SKM-1 treated with dmso at 0.1 percent for 144 hours (cell line): ENCODE measurements around the gene DMD.

ENCODE experiments used
- DNase-seq: peaks from one replicate; lab custom pipeline; 2025; ENCODE audit not compliant: unreplicated experiment; lab: John Stamatoyannopoulos, UW

Gene DMD

GRCh38 chrX:31796624-31797023 is 1414.7 kb downstream of the DMD start:
- DNase-seq: no peak

- no peak for DNase-seq
Observed at GRCh38 chrX:31747411-31747810, 1463.9 kb downstream of the DMD start.

- DNase-seq: no peak
Observed at GRCh38 chrX:31743004-31743403, 1468.3 kb downstream of the DMD start.

- DNase-seq: no peak
Observed at GRCh38 chrX:31717474-31717873, 1493.9 kb downstream of the DMD start.

- DNase-seq: no peak
Observed at GRCh38 chrX:31715675-31716074, 1495.7 kb downstream of the DMD start.

GRCh38 chrX:31714797-31715196 is 1496.6 kb downstream of the DMD start:
- DNase-seq: no peak

- DNase-seq: no peak
Observed at GRCh38 chrX:31713120-31713519, 1498.2 kb downstream of the DMD start.

GRCh38 chrX:31711166-31711565 is 1500.2 kb downstream of the DMD start:
- no peak for DNase-seq

GRCh38 chrX:31708116-31708515 is 1503.2 kb downstream of the DMD start:
- DNase-seq: no peak

- no peak for DNase-seq
Observed at GRCh38 chrX:31706466-31706865, 1504.9 kb downstream of the DMD start.

GRCh38 chrX:31705816-31706215 is 1505.5 kb downstream of the DMD start:
- DNase-seq: no peak

- no peak for DNase-seq
Observed at GRCh38 chrX:31704938-31705337, 1506.4 kb downstream of the DMD start.

GRCh38 chrX:31702222-31702621 is 1509.1 kb downstream of the DMD start:
- no peak for DNase-seq

GRCh38 chrX:31697294-31697916 is 1513.9 kb downstream of the DMD start:
- no peak for DNase-seq

GRCh38 chrX:31679861-31680260 is 1531.5 kb downstream of the DMD start:
- DNase-seq: no peak

- no peak for DNase-seq
Observed at GRCh38 chrX:31670245-31670644, 1541.1 kb downstream of the DMD start.

- no peak for DNase-seq
Observed at GRCh38 chrX:31665454-31665853, 1545.9 kb downstream of the DMD start.

GRCh38 chrX:31663172-31663571 is 1548.2 kb downstream of the DMD start:
- no peak for DNase-seq

- DNase-seq: no peak
Observed at GRCh38 chrX:31661280-31661810, 1550.0 kb downstream of the DMD start.

- DNase-seq: peak; percentile 16
Observed at GRCh38 chrX:31658360-31658759, 1553.0 kb downstream of the DMD start.

- DNase-seq: no peak
Observed at GRCh38 chrX:31656013-31656412, 1555.3 kb downstream of the DMD start.

GRCh38 chrX:31653422-31653821 is 1557.9 kb downstream of the DMD start:
- no peak for DNase-seq

- DNase-seq: no peak
Observed at GRCh38 chrX:31652650-31653049, 1558.7 kb downstream of the DMD start.
